CD4-positive, alpha-beta memory T cell (primary cell): ENCODE data around the gene TMEM44. TPM values are rescaled to one million over a fixed set of nuclear protein-coding genes. Genes with fewer than 3 reads are reported as not detected.

Source experiments
- CTCF ChIA-PET: fragments of 350-600 bp; sonication (Branson Sonifier 250); formaldehyde crosslinking; loops from one replicate; lab custom pipeline; 2021; ENCODE audit warnings: inconsistent platforms; ENCODE audit not compliant: partially characterized antibody; lab: Charles Lee
- POLR2A ChIA-PET: fragments of 350-600 bp; sonication (Branson Sonifier 250); formaldehyde crosslinking; loops from one replicate; lab custom pipeline; 2021; ENCODE audit not compliant: partially characterized antibody; lab: Charles Lee
- DNase-seq, 5 donors: peaks; one replicate each; pipeline versions ENCODE4 v3.0.0 to v3.0.0-alpha.2; 2020 to 2022; ENCODE audit warnings: mixed read lengths in 1 of 5
- H3K27ac ChIP-seq: one replicate; pipeline ENCODE4 v1.7.0; 2013; ENCODE audit warnings: low read depth, low read length
- H3K27me3 ChIP-seq: 2 replicates; pipeline ENCODE4 v1.7.0; 2013; ENCODE audit warnings: mild to moderate bottlenecking, low read length, moderate library complexity; ENCODE audit not compliant: insufficient read depth
- H3K36me3 ChIP-seq: 2 replicates; pipeline ENCODE4 v1.7.0; 2013; ENCODE audit warnings: mild to moderate bottlenecking, low read length, moderate library complexity; ENCODE audit not compliant: insufficient read depth
- H3K4me1 ChIP-seq: 2 replicates; pipeline ENCODE4 v1.7.0; 2013; ENCODE audit warnings: mild to moderate bottlenecking, low read length, moderate library complexity; ENCODE audit not compliant: insufficient read depth
- H3K4me3 ChIP-seq, 2 donors: one replicate each; pipeline ENCODE4 v1.7.0; 2013; ENCODE audit warnings: low read length in 2 of 2, mild to moderate bottlenecking in 1 of 2
- H3K9me3 ChIP-seq, 2 donors: one replicate each; pipeline ENCODE4 v1.7.0; 2013; ENCODE audit warnings: low read length in 2 of 2, control low read depth in 1 of 2; ENCODE audit not compliant: control insufficient read depth in 1 of 2
- H3K27ac Mint-ChIP-seq, 7 donors: one replicate each; pipeline ENCODE4 v1.8.0; 2020 to 2021; ENCODE audit warnings: mixed read lengths in 7 of 7, mild to moderate bottlenecking in 6 of 7, inconsistent platforms in 3 of 7, moderate library complexity in 3 of 7
- H3K27me3 Mint-ChIP-seq, 2 donors: one replicate each; pipeline ENCODE4 v1.8.0; 2020 to 2021; ENCODE audit warnings: mixed read lengths in 2 of 2
- H3K36me3 Mint-ChIP-seq, 2 donors: one replicate each; pipeline ENCODE4 v1.8.0; 2020 to 2021; ENCODE audit warnings: mixed read lengths in 2 of 2, inconsistent platforms in 1 of 2, mild to moderate bottlenecking in 1 of 2
- H3K4me1 Mint-ChIP-seq, 4 donors: one replicate each; pipeline ENCODE4 v1.8.0; 2020 to 2021; ENCODE audit warnings: mixed read lengths in 4 of 4, mild to moderate bottlenecking in 1 of 4
- H3K4me3 Mint-ChIP-seq, 8 donors: one replicate each; pipeline ENCODE4 v1.8.0; 2020 to 2021; ENCODE audit warnings: mixed read lengths in 8 of 8, mild to moderate bottlenecking in 7 of 8, moderate library complexity in 6 of 8, inconsistent platforms in 3 of 8
- H3K9me3 Mint-ChIP-seq, 8 donors: one replicate each; pipeline ENCODE4 v1.8.0; 2020 to 2021; ENCODE audit warnings: mixed read lengths in 8 of 8, mild to moderate bottlenecking in 5 of 8, inconsistent platforms in 3 of 8, moderate library complexity in 1 of 8
- intact Hi-C: fragments of 100-400 bp; cut with micrococcal nuclease; formaldehyde crosslinking; loops from one replicate; pipeline ENCODE4 v1.15.1; 2023
- polyA plus RNA-seq, 2 donors: library from polyadenylated mRNA; unstranded; fragments of 300-500 nt; fragmentation: Illumina TruSeq; gene quantifications; one replicate each; pipeline ENCODE4 v1.2.3, GENCODE V29; 2021
- total RNA-seq, 2 experiments: library from RNA; stranded (reverse); gene quantifications; one replicate each; pipeline ENCODE4 v1.2.3, GENCODE V29; 2021

The TMEM44 gene
- total and polyA plus RNA-seq, 4 experiments from 2014 or later: 1.3 to 2.1 (median 1.9) TPM; not detected in 1

- Histone ChIP-seq H3K4me3 (peak overlapping the region in 1 of 2 donors; percentile 28), H3K27me3 (no peaks in the 10 kb centered on the region), H3K36me3 (no peaks in the 10 kb centered on the region), H3K4me1 (no peaks in the 10 kb centered on the region), H3K9me3 (no peaks in the 10 kb centered on the region), H3K27ac (no peak overlapping the region)
- peaks cover 3 to 10% (median 7%) of the 10 kb centered on the region in 4 donors for H3K4me1 Mint-ChIP-seq
- no peaks in the 10 kb centered on the region for H3K36me3 Mint-ChIP-seq
- H3K4me3 Mint-ChIP-seq: peak overlapping the region; percentile 68 to 87 (median 80)
- DNase-seq: peak in 2 of 5 donors; percentile 6 to 9
- intact Hi-C loops: no loop called here
- H3K9me3 Mint-ChIP-seq: peaks cover 0 to 3% (median 0%) of the 10 kb centered on the region in 8 donors
- peak overlapping the region in 6 of 7 donors; percentile 4 to 92 (median 50) for H3K27ac Mint-ChIP-seq
- ChIA-PET POLR2A (interaction anchor here (0.8 kb wide), 1 partner anchor 71 kb away, joined by 3 read pairs; no protein-coding TSS in a partner anchor), CTCF (interaction anchor here (1.1 kb wide), 2 partner anchors 38 to 72 kb away, joined by 3 to 4 read pairs; no protein-coding TSS in a partner anchor)
- H3K27me3 Mint-ChIP-seq: peaks cover 1 to 2% of the 10 kb centered on the region in 2 donors
These were observed 76.8 kb downstream of the TMEM44 start for GRCh38 chr3:194556086-194557056.

GRCh38 chr3:194555175-194556062 lies 77.8 kb downstream of the TMEM44 start:
- Mint-ChIP-seq H3K36me3 (no peaks in the 10 kb centered on the region), H3K4me1 (peaks cover 3 to 10% (median 7%) of the 10 kb centered on the region in 4 donors), H3K4me3 (peak overlapping the region in 3 of 8 donors; percentile 7 to 10 (median 9)), H3K27me3 (peaks cover 1 to 2% of the 10 kb centered on the region in 2 donors), H3K27ac (peak overlapping the region in 1 of 7 donors; percentile 49), H3K9me3 (peaks cover 0 to 3% (median 0%) of the 10 kb centered on the region in 8 donors)
- no peak for DNase-seq
- no peaks in the 10 kb centered on the region for H3K4me1 ChIP-seq
- ChIA-PET CTCF (interaction anchor here (1.1 kb wide), 1 partner anchor 71 kb away, joined by 3 read pairs; no protein-coding TSS in a partner anchor), POLR2A (no interaction called here)
- H3K9me3 ChIP-seq: no peaks in the 10 kb centered on the region
- no peaks in the 10 kb centered on the region for H3K36me3 ChIP-seq
- H3K27ac ChIP-seq: no peak overlapping the region
- H3K27me3 ChIP-seq: no peaks in the 10 kb centered on the region
- intact Hi-C loops: no loop called here
- no peak overlapping the region for H3K4me3 ChIP-seq

- POLR2A ChIA-PET: no interaction called here
These were observed 78.6 kb downstream of the TMEM44 start for GRCh38 chr3:194554473-194555123.

DNA sequence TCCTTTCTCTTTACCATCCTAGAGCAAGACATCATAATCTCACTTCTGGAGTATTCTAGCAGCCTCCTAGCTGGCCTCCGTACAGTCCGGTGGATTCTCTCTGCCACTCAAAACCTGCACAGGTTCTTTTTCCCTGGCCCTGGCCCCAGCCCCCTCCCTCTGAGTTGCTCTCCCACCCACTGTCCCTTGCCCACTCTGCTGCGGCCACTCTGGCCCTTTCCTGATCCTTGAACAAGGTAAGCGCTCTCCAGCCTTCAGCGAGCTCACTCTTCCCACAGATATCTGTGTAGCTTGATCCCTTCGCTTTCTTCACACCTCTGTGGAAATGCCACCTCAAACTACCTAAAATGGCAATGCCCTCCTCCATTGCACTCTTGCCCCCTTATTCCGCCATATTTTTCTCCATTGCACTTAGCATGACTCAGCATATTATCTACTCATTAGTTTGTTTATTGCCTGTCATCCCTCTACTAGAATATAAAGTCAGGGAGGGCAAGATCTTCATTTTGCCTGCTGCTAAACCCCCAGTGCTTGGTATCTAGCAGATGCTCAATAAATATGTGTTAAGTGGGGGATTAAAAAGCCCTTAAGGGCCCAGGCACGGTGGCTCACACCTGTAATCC lies 80.8 kb downstream of the TMEM44 start:
- Histone ChIP-seq H3K9me3 (no peaks in the 10 kb centered on the region), H3K27me3 (no peaks in the 10 kb centered on the region), H3K36me3 (no peaks in the 10 kb centered on the region), H3K4me3 (no peak overlapping the region), H3K27ac (no peak overlapping the region), H3K4me1 (no peaks in the 10 kb centered on the region)
- Mint-ChIP-seq H3K4me1 (peaks cover 3 to 10% (median 7%) of the 10 kb centered on the region in 4 donors), H3K27ac (no peak overlapping the region), H3K4me3 (no peak overlapping the region), H3K27me3 (peaks cover 2% of the 10 kb centered on the region in 2 donors), H3K9me3 (peaks cover 0 to 3% (median under 1%) of the 10 kb centered on the region in 8 donors), H3K36me3 (no peaks in the 10 kb centered on the region)
- intact Hi-C loops: no loop called here
- CTCF ChIA-PET: no interaction called here
- DNase-seq: no peak
- POLR2A ChIA-PET: no interaction called here

More at GRCh38 chr3:194554473-194555123, 78.6 kb downstream of the TMEM44 start:
- Mint-ChIP-seq H3K9me3 (peaks cover 0 to 3% (median 0%) of the 10 kb centered on the region in 8 donors), H3K36me3 (no peaks in the 10 kb centered on the region), H3K4me1 (peaks cover 3 to 10% (median 7%) of the 10 kb centered on the region in 4 donors), H3K27ac (peak overlapping the region in 2 of 7 donors; percentile 11 to 46), H3K27me3 (peaks cover 1 to 2% of the 10 kb centered on the region in 2 donors), H3K4me3 (no peak overlapping the region)
- CTCF ChIA-PET: no interaction called here
- no peaks in the 10 kb centered on the region for H3K27me3 ChIP-seq
- no peak overlapping the region for H3K4me3 ChIP-seq
- DNase-seq: no peak
- H3K27ac ChIP-seq: no peak overlapping the region
- no peaks in the 10 kb centered on the region for H3K4me1 ChIP-seq
- H3K9me3 ChIP-seq: no peaks in the 10 kb centered on the region
- intact Hi-C loops: no loop called here
- no peaks in the 10 kb centered on the region for H3K36me3 ChIP-seq

DNA sequence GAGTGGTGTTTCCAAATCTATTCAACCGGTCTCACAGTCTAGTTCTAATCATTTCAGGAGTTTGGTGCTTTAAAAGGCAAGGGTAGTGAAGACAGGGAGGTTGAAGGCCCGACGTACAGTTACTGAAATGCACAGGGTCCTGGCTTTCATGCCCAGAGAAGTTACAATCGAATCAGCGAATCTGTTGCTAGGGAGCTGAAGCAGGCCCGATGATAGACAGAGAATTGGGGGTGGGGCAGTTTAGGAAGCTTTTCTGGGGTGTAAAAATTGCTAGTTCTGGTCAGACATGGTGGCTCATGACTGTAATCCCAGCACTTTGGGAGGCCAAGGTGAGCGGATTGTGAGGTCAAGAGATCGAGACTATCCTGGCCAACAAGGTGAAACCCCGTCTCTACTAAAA lies 83.4 kb downstream of the TMEM44 start:
- Mint-ChIP-seq H3K27ac (no peak overlapping the region), H3K4me1 (no peaks in the 10 kb centered on the region), H3K36me3 (no peaks in the 10 kb centered on the region), H3K27me3 (peaks cover 2 to 4% of the 10 kb centered on the region in 2 donors), H3K4me3 (no peak overlapping the region), H3K9me3 (peaks cover 0 to 11% (median 5%) of the 10 kb centered on the region in 8 donors)
- no peak overlapping the region for H3K4me3 ChIP-seq
- H3K27ac ChIP-seq: no peak overlapping the region
- H3K27me3 ChIP-seq: no peaks in the 10 kb centered on the region
- H3K36me3 ChIP-seq: no peaks in the 10 kb centered on the region
- H3K9me3 ChIP-seq: no peaks in the 10 kb centered on the region
- intact Hi-C loops: no loop called here
- H3K4me1 ChIP-seq: no peaks in the 10 kb centered on the region
- CTCF ChIA-PET: no interaction called here
- POLR2A ChIA-PET: no interaction called here
- no peak for DNase-seq
